Type B pancreatic cell (in vitro differentiated cells): ENCODE data around the gene COP1. TPM values are rescaled to one million over a fixed set of nuclear protein-coding genes. Genes with fewer than 3 reads are reported as not detected.

ENCODE experiments used
- DNase-seq: peaks from one replicate; pipeline ENCODE4 v3.0.0; 2021; ENCODE audit warnings: mixed read lengths; ENCODE audit not compliant: unreplicated experiment; ENCODE audit errors: extremely low spot score
- H3K27ac Mint-ChIP-seq: 2 replicates; pipeline ENCODE4 v1.8.0; 2021; ENCODE audit warnings: mild to moderate bottlenecking, mixed read lengths
- H3K27me3 Mint-ChIP-seq: 2 replicates; pipeline ENCODE4 v1.8.0; 2021; ENCODE audit warnings: mixed read lengths
- H3K36me3 Mint-ChIP-seq: 2 replicates; pipeline ENCODE4 v1.8.0; 2021; ENCODE audit warnings: mixed read lengths
- H3K4me1 Mint-ChIP-seq: one replicate; pipeline ENCODE4 v1.8.0; 2021; ENCODE audit warnings: mixed read lengths; ENCODE audit not compliant: unreplicated experiment
- H3K4me3 Mint-ChIP-seq: 2 replicates; pipeline ENCODE4 v1.8.0; 2021; ENCODE audit warnings: mild to moderate bottlenecking, mixed read lengths
- H3K9me3 Mint-ChIP-seq: 2 replicates; pipeline ENCODE4 v1.8.0; 2021; ENCODE audit warnings: mixed read lengths
- CTCF ChIP-seq: fragments of 200-600 bp; sonication (generic); conservative IDR thresholded peaks from 2 replicates; pipeline ENCODE4 v1.5.0; 2021; ENCODE audit warnings: antibody characterized with exemption, mild to moderate bottlenecking
- total RNA-seq: library from RNA; stranded (reverse); gene quantifications from 2 replicates; pipeline ENCODE4 v1.2.1, GENCODE V29; 2021; ENCODE audit warnings: low replicate concordance

Gene COP1
- total RNA-seq, 1 donor from 2014 or later: 43.9 TPM

- DNase-seq: no peak
- Mint-ChIP-seq H3K9me3 (no peaks in the 10 kb centered on the region), H3K27me3 (no peaks in the 10 kb centered on the region)
Observed at GRCh38 chr1:175933801-175934200, 273.3 kb downstream of the COP1 start.

GRCh38 chr1:175927944-175928343 lies 279.1 kb downstream of the COP1 start:
- Mint-ChIP-seq H3K27ac (no peak overlapping the region), H3K4me3 (no peak overlapping the region), H3K27me3 (no peaks in the 10 kb centered on the region), H3K36me3 (peaks cover 9% of the 10 kb centered on the region), H3K9me3 (no peaks in the 10 kb centered on the region), H3K4me1 (no peaks in the 10 kb centered on the region)
- DNase-seq: no peak
- TF ChIP-seq CTCF: no peak

More at GRCh38 chr1:175933801-175934200, 273.3 kb downstream of the COP1 start:
- Mint-ChIP-seq H3K27ac (no peak overlapping the region), H3K4me1 (no peaks in the 10 kb centered on the region), H3K36me3 (peaks cover 18% of the 10 kb centered on the region), H3K4me3 (no peak overlapping the region)
- no peak for TF ChIP-seq CTCF

- no peak overlapping the region for H3K4me3 Mint-ChIP-seq
- no peak for TF ChIP-seq CTCF
- peaks cover 6% of the 10 kb centered on the region for H3K4me1 Mint-ChIP-seq
- H3K9me3 Mint-ChIP-seq: peaks cover 7% of the 10 kb centered on the region
- H3K27me3 Mint-ChIP-seq: no peaks in the 10 kb centered on the region
- peaks cover 12% of the 10 kb centered on the region for H3K36me3 Mint-ChIP-seq
- DNase-seq: no peak
- no peak overlapping the region for H3K27ac Mint-ChIP-seq
Observed at GRCh38 chr1:175922254-175922881, 284.7 kb downstream of the COP1 start.

GRCh38 chr1:175920381-175920780 lies 286.7 kb downstream of the COP1 start:
- TF ChIP-seq CTCF: no peak
- peaks cover 18% of the 10 kb centered on the region for H3K36me3 Mint-ChIP-seq
- H3K9me3 Mint-ChIP-seq: peaks cover 10% of the 10 kb centered on the region
- peaks cover 6% of the 10 kb centered on the region for H3K4me1 Mint-ChIP-seq
- peak overlapping the region; percentile 91 for H3K27ac Mint-ChIP-seq
- no peak for DNase-seq
- H3K27me3 Mint-ChIP-seq: no peaks in the 10 kb centered on the region
- H3K4me3 Mint-ChIP-seq: peak overlapping the region; percentile 18

GRCh38 chr1:175919001-175919400 lies 288.1 kb downstream of the COP1 start:
- Mint-ChIP-seq H3K9me3 (peaks cover 10% of the 10 kb centered on the region), H3K27ac (peak overlapping the region; percentile 91), H3K4me1 (peaks cover 6% of the 10 kb centered on the region), H3K4me3 (no peak overlapping the region), H3K36me3 (peaks cover 15% of the 10 kb centered on the region), H3K27me3 (no peaks in the 10 kb centered on the region)
- no peak for DNase-seq
- no peak for TF ChIP-seq CTCF

- Mint-ChIP-seq H3K4me1 (peaks cover 6% of the 10 kb centered on the region), H3K9me3 (peaks cover 10% of the 10 kb centered on the region), H3K27ac (peak overlapping the region; percentile 91), H3K36me3 (peaks cover 15% of the 10 kb centered on the region), H3K4me3 (peak overlapping the region; percentile 6), H3K27me3 (no peaks in the 10 kb centered on the region)
- DNase-seq: no peak
- TF ChIP-seq CTCF: no peak
Observed at GRCh38 chr1:175918364-175918801, 288.7 kb downstream of the COP1 start.
